ENCODE data around the gene RRAS.

RRAS gene

DNA sequence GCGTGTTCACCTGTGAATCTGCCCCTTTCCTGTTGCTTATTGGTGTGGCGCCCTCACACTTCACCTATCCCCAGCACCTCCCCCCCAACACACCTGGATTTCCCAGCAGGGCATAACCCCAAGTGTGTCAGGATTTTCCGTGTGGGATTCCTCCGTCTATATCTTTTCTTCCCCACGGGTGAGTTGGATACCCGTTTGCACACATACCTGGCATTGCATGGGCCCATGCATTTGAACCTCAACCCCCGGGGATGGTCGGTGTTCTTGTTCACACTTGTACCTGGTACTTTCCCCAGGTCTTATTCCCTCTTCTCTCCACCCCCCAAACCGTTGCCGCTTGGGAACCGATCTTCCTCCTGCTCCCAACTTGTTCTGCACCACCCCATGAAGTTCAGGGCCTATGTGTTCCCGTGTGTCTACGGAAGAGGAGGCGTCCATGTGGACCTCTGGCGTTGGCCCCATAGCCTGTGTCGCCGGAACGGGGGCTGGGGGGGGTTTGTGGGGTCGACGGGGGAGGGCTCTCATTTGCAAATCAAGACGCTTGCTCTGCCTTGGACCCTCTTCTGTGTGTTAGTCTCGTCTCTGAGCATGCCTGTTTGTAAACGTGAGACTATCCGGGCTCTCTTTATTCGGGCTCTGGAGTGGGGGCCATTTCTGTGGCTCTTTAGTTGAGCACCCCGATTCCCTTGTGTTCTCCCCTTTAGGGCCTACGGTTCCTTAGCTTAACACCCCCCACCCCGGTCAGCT, 47.3 kb downstream of the RRAS start:
- Histone ChIP-seq H3K9ac (ENCODE audit: low read length) (peak overlapping the region; percentile 76; the same call in 1 of the 2 replicates), H4K20me1 (ENCODE audit: insufficient read depth, low read length) (no peaks in the 10 kb centered on the region), H3K79me2 (ENCODE audit: low read length) (peaks cover 51% of the 10 kb centered on the region), H3K9me3 (replicated peaks; ENCODE audit: insufficient read depth, low read length) (no peaks in the 10 kb centered on the region), H3K4me3 (ENCODE audit: low read length) (peak overlapping the region; percentile 94), H3K9me2 (replicated peaks; ENCODE audit: insufficient read depth, low read length) (no peaks in the 10 kb centered on the region), H3K36me3 (replicated peaks; ENCODE audit: insufficient read depth, low read length) (no peaks in the 10 kb centered on the region), H3K4me1 (ENCODE audit: low read length) (peaks cover 18% of the 10 kb centered on the region), H3K27me3 (replicated peaks; ENCODE audit: insufficient read depth, low read length) (no peaks in the 10 kb centered on the region), H3K27ac (ENCODE audit: low read length) (peak overlapping the region; percentile 57; the same call in 1 of the 2 replicates), H3F3A (ENCODE audit: insufficient read depth, low read length) (peaks cover 31% of the 10 kb centered on the region), H3K4me2 (ENCODE audit: low read depth, low read length) (peak overlapping the region; percentile 95), H2AFZ (ENCODE audit: low read length) (no peak overlapping the region)
- no peak for DNase-seq
- TF ChIP-seq, protein P1, sequence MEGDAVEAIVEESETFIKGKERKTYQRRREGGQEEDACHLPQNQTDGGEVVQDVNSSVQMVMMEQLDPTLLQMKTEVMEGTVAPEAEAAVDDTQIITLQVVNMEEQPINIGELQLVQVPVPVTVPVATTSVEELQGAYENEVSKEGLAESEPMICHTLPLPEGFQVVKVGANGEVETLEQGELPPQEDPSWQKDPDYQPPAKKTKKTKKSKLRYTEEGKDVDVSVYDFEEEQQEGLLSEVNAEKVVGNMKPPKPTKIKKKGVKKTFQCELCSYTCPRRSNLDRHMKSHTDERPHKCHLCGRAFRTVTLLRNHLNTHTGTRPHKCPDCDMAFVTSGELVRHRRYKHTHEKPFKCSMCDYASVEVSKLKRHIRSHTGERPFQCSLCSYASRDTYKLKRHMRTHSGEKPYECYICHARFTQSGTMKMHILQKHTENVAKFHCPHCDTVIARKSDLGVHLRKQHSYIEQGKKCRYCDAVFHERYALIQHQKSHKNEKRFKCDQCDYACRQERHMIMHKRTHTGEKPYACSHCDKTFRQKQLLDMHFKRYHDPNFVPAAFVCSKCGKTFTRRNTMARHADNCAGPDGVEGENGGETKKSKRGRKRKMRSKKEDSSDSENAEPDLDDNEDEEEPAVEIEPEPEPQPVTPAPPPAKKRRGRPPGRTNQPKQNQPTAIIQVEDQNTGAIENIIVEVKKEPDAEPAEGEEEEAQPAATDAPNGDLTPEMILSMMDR (IDR thresholded peaks at IDR 0.05; ENCODE audit: low read length), result no peak
- TF ChIP-seq EZH2 (optimal IDR thresholded peaks at IDR 0.05; ENCODE audit: low read depth, low read length), result no peak
- TF ChIP-seq EZH2phosphoT487 (IDR thresholded peaks at IDR 0.05; ENCODE audit: low read length), result no peak

DNA sequence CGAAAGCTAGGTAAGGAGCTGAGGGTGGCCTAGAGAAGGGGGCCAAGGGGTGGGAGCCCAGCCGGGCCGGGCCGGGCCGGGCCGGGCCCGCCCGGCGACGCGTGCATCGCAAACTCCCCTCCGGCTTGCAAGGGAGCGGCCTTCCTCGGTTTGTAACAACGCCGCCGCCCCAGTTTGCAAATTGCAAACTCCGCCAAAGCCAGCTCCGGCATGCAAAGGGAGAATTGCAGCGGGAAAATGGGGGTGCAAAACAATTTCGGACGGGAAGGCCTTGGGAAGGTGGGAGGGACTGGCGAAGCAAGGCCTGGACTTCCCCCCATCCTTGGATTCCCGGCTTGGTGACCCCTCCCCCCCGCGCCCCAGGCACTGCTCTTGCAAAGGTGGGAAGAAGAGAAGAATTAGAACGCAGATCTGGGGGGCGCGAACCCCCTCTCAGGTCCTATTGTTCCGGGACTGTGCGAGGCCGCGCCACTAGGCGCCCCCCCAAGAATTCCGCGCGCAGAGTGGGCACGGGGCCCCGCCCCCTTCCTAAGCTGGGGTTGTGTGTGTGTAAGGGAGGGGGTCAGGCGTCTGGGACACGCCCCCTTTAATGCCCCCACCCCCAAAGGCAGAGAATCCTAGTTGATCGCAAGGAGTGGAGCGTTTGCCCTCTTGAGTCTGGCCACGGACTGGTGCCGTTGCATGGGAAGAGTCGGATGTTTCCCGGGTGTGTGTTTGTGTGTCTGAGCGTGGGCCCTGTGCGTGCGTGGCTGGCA, 48.0 kb downstream of the RRAS start:
- Histone ChIP-seq H2AFZ (ENCODE audit: low read length) (peak overlapping the region; percentile 16; the same call in 1 of the 2 replicates), H3K9ac (ENCODE audit: low read length) (peak overlapping the region; percentile 76), H3K9me2 (replicated peaks; ENCODE audit: insufficient read depth, low read length) (no peaks in the 10 kb centered on the region), H3K9me3 (replicated peaks; ENCODE audit: insufficient read depth, low read length) (no peaks in the 10 kb centered on the region), H3K36me3 (replicated peaks; ENCODE audit: insufficient read depth, low read length) (no peaks in the 10 kb centered on the region), H3K27ac (ENCODE audit: low read length) (peak overlapping the region; percentile 57; the same call in 1 of the 2 replicates), H3K79me2 (ENCODE audit: low read length) (peaks cover 49% of the 10 kb centered on the region), H3K4me2 (ENCODE audit: low read depth, low read length) (peak overlapping the region; percentile 95), H3K27me3 (replicated peaks; ENCODE audit: insufficient read depth, low read length) (no peaks in the 10 kb centered on the region), H3K4me1 (ENCODE audit: low read length) (peaks cover 18% of the 10 kb centered on the region), H3K4me3 (ENCODE audit: low read length) (peak overlapping the region; percentile 94), H3F3A (ENCODE audit: insufficient read depth, low read length) (peaks cover 31% of the 10 kb centered on the region), H4K20me1 (ENCODE audit: insufficient read depth, low read length) (no peaks in the 10 kb centered on the region)
- peak; percentile 45 for DNase-seq
- TF ChIP-seq EZH2 (optimal IDR thresholded peaks at IDR 0.05; ENCODE audit: low read depth, low read length) (no peak), EZH2phosphoT487 (IDR thresholded peaks at IDR 0.05; ENCODE audit: low read length) (no peak)
- TF ChIP-seq, protein P1 (IDR thresholded peaks at IDR 0.05; ENCODE audit: low read length), result no peak

DNA sequence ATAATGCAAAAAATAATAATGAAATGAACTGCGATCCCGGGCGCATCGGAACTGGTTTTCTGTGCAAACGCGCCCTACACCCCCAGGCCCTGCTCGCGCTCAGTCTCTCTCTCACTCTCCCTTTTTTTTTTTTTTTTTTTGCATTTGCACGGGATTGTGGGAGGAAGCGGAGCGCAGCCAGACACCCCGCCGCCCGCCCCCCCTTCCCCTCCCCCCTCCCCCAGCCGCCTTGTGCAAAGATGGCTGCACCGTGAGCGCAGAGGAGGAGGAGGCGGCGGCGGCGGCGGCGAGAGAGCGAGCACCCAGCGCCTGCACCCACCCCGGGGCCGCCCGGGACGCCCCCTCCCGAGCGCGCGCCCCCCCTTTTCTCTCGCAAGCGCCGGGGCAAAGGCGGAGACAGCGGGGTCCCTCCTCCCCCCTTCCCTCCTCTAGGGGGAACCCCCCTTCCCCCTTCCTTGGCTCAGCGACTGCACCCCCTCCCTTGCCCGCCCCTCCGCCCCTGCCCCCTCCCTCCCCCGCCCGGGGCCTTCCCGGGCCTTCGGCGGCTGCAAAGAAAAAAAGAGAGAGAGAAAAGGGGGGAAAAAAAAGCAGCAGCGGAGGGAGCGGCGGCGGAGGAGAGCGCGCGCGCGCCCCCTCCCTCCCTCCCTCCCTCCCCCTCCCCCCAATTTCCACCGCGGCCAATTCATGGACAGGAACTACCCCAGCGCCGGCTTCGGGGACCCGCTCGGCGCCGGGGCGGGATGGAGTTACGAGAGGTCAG, 48.8 kb downstream of the RRAS start, which contains the start of gene PRR12:
PRR12 (plus strand) TSS at position 212 of the 760 bp plus-strand sequence; CDS start at position 685, 473 bp downstream.
- DNase-seq, result peak; percentile 78
- no peaks in the 10 kb centered on the region for H4K20me1 ChIP-seq (ENCODE audit: insufficient read depth, low read length)

More for the DNA sequence above, 48.8 kb downstream of the RRAS start, which contains the start of gene PRR12:
- no peaks in the 10 kb centered on the region for H3K9me3 ChIP-seq (replicated peaks; ENCODE audit: insufficient read depth, low read length)
- peaks cover 31% of the 10 kb centered on the region for H3F3A ChIP-seq (ENCODE audit: insufficient read depth, low read length)
- TF ChIP-seq, protein P1 (IDR thresholded peaks at IDR 0.05; ENCODE audit: low read length), result no peak
- peak within 1 kb of the TSS; percentile 76 for H2AFZ ChIP-seq (ENCODE audit: low read length)
- no peaks in the 10 kb centered on the region for H3K27me3 ChIP-seq (replicated peaks; ENCODE audit: insufficient read depth, low read length)
- H3K36me3 ChIP-seq (replicated peaks; ENCODE audit: insufficient read depth, low read length), result no peaks in the 10 kb centered on the region
- peaks cover 18% of the 10 kb centered on the region for H3K4me1 ChIP-seq (ENCODE audit: low read length)
- H3K9ac ChIP-seq (ENCODE audit: low read length), result peak within 1 kb of the TSS; percentile 90
- H3K4me2 ChIP-seq (ENCODE audit: low read depth, low read length), result peak within 1 kb of the TSS; percentile 100
- peak within 1 kb of the TSS; percentile 94 for H3K4me3 ChIP-seq (ENCODE audit: low read length)
- peaks cover 43% of the 10 kb centered on the region for H3K79me2 ChIP-seq (ENCODE audit: low read length)
- peak within 1 kb of the TSS; percentile 88 for H3K27ac ChIP-seq (ENCODE audit: low read length)
- H3K9me2 ChIP-seq (replicated peaks; ENCODE audit: insufficient read depth, low read length), result no peaks in the 10 kb centered on the region
